Measurements from ENCODE around the gene CDC25C.

CDC25C gene

DNA sequence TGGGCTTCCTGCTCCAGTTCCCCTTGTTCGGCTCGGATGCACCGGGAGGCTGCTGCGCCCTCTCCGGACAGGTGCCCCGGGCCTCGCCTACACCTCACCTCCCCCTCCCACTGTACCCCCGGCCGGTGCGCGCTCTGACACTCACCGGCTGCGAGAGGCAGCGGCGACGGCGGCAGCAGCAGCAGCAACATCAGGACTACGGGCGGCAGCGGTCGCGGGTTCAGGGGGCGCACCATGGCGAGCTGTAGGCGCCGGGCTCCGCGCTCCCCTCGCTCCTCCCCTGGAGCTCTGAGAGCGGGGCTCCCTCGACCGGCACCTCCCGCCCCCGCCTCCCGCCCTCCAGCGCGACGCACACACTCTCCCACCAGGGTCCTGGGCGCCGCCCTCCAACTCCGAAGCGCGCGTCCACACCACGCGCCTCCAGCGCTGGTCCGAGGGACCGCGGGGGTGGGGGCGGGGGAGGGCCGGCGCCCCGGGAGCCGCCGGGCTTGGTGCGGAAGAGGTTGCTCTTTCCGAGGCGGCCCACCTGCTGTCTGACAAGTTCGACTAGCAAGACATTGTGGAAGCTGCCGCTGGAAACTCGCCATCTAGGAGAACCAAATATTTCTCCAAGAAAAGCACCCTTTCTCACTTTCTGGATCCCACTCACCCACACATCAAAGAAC lies 57.3 kb downstream of the CDC25C start, which contains the start of gene GFRA3:
TSS of gene GFRA3 (minus strand) at position 433 of the 665 bp plus-strand sequence. CDS start at position 236, 197 bp downstream.
- no peaks in the 10 kb centered on the region for H3K9me3 ChIP-seq (ENCODE audit: severe bottlenecking)
- peak within 1 kb of the TSS; percentile 35 for H3K4me3 ChIP-seq (ENCODE audit: low read depth, low read length)
- no peaks in the 10 kb centered on the region for H3K36me3 ChIP-seq
- H3K27me3 ChIP-seq (ENCODE audit: insufficient read depth, low read depth, severe bottlenecking): peaks cover 5% of the 10 kb centered on the region
- peak; percentile 10 for DNase-seq
- TF ChIP-seq, protein P1, sequence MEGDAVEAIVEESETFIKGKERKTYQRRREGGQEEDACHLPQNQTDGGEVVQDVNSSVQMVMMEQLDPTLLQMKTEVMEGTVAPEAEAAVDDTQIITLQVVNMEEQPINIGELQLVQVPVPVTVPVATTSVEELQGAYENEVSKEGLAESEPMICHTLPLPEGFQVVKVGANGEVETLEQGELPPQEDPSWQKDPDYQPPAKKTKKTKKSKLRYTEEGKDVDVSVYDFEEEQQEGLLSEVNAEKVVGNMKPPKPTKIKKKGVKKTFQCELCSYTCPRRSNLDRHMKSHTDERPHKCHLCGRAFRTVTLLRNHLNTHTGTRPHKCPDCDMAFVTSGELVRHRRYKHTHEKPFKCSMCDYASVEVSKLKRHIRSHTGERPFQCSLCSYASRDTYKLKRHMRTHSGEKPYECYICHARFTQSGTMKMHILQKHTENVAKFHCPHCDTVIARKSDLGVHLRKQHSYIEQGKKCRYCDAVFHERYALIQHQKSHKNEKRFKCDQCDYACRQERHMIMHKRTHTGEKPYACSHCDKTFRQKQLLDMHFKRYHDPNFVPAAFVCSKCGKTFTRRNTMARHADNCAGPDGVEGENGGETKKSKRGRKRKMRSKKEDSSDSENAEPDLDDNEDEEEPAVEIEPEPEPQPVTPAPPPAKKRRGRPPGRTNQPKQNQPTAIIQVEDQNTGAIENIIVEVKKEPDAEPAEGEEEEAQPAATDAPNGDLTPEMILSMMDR (IDR thresholded peaks at IDR 0.05; ENCODE audit: low read depth, low read length): no peak
- no peak within 1 kb of the TSS for H3K27ac ChIP-seq

DNA sequence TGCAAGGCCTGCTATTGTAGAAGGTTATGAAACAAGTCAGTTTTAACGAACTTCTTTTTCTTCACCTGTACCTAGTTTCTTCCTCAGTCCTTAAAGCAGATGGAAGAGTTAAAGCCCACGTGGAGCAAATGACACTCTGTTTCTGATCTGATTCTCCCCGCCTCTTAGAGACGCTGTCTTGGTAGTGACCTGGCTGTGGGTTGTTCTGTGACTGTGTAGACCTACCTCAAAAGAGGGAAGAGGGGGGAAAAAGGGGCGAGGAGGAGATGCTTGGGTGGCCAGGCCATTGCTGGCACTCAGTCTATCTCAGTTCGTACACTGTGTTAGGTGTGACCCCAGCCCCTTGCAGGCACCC lies 57.8 kb downstream of the CDC25C start:
- TF ChIP-seq, protein P1 (IDR thresholded peaks at IDR 0.05; ENCODE audit: low read depth, low read length): no peak
- no peak for DNase-seq
- H3K9me3 ChIP-seq (ENCODE audit: severe bottlenecking): no peaks in the 10 kb centered on the region
- no peaks in the 10 kb centered on the region for H3K36me3 ChIP-seq
- H3K4me3 ChIP-seq (ENCODE audit: low read depth, low read length): peak overlapping the region; percentile 35
- peaks cover 5% of the 10 kb centered on the region for H3K27me3 ChIP-seq (ENCODE audit: insufficient read depth, low read depth, severe bottlenecking)
- no peak overlapping the region for H3K27ac ChIP-seq

DNA sequence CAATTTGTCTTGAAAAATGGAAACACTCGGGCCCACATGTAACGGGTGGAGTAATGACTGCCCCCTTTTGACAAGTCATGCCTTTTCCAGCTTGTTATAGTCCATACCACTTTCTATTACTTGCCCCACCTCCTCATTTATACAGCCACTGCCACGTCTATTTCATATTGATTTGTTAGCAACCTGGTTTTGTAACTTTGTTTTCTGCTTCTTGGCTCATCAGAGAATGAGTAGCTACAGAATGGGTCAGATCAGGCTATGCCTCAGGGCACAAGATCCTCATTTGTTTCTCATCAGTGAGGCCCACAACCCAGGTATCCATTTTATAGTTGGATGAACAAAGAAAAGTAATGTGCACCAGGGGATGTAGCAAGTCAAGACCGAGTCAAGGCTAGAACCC lies 58.9 kb downstream of the CDC25C start:
- no peak overlapping the region for H3K27ac ChIP-seq
- TF ChIP-seq, protein P1 (IDR thresholded peaks at IDR 0.05; ENCODE audit: low read depth, low read length): no peak
- H3K4me3 ChIP-seq (ENCODE audit: low read depth, low read length): no peak overlapping the region
- no peaks in the 10 kb centered on the region for H3K9me3 ChIP-seq (ENCODE audit: severe bottlenecking)
- H3K36me3 ChIP-seq: no peaks in the 10 kb centered on the region
- DNase-seq: no peak
- peaks cover 5% of the 10 kb centered on the region for H3K27me3 ChIP-seq (ENCODE audit: insufficient read depth, low read depth, severe bottlenecking)

DNA sequence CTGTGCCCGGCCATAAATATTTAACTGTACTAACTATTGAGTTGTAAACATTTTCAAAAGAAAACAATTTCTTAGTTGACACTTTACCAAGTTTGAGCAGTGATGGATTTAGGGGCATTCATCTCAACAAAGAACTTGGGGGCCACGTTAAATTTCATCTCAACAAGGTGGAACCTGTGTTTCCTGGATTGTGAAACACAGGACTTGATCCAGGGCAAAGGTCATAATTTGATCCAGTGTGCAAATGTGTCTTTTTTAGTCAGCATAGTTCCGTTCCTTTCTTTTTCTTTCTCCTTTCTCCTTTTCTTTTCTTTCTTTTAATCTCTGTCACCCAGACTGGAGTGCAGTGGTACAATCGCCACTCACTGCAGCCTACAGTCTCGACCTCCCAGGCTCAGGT lies 60.3 kb downstream of the CDC25C start:
- H3K4me3 ChIP-seq (ENCODE audit: low read depth, low read length): no peak overlapping the region
- no peaks in the 10 kb centered on the region for H3K9me3 ChIP-seq (ENCODE audit: severe bottlenecking)
- no peak for DNase-seq
- peaks cover 5% of the 10 kb centered on the region for H3K27me3 ChIP-seq (ENCODE audit: insufficient read depth, low read depth, severe bottlenecking)
- no peaks in the 10 kb centered on the region for H3K36me3 ChIP-seq
- TF ChIP-seq, protein P1 (IDR thresholded peaks at IDR 0.05; ENCODE audit: low read depth, low read length): no peak
- H3K27ac ChIP-seq: no peak overlapping the region

DNA sequence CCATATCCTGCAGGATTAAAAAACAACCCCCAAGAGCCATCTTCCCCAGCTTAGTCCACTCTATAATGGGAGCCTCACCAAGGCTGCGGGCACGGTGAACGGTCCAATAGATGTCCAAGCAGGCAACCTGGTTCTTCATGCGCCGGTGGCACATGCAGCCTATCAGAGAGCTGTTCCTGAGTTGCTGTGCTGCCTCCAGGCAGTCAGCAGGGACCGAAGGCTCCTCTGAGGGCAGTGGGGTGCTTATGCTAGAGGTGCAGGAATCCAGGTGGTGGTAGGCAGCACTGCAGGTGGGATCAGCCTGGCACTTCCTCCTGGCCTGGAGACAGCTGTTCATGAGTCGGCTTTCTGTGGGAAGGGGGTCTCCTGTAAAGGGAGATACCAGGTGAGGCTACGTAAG lies 67.4 kb downstream of the CDC25C start:
- H3K27ac ChIP-seq: no peak overlapping the region
- TF ChIP-seq, protein P1 (IDR thresholded peaks at IDR 0.05; ENCODE audit: low read depth, low read length): no peak
- no peaks in the 10 kb centered on the region for H3K36me3 ChIP-seq
- H3K4me3 ChIP-seq (ENCODE audit: low read depth, low read length): no peak overlapping the region
- no peaks in the 10 kb centered on the region for H3K27me3 ChIP-seq (ENCODE audit: insufficient read depth, low read depth, severe bottlenecking)
- no peaks in the 10 kb centered on the region for H3K9me3 ChIP-seq (ENCODE audit: severe bottlenecking)
- no peak for DNase-seq

DNA sequence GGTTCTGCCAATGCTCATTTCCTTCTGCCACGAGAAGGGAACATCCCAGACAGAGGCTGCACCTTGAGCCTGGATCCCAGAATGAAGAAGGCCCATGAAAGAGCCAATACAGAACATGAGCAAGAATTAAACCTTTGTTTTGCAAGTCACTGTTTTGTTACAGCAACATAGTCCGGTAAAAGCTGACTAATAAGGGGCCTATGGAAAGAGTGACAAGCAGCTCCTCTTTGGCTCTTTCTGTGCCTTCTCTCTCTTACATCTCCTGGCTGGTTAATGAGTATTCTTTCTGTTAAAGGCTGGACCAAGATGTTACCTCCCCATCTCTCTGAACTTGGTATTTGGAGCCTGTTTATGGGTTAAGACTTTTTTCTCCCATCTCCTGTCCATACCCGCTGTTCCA lies 68.0 kb downstream of the CDC25C start:
- no peaks in the 10 kb centered on the region for H3K9me3 ChIP-seq (ENCODE audit: severe bottlenecking)
- no peak overlapping the region for H3K27ac ChIP-seq
- no peak for DNase-seq
- H3K4me3 ChIP-seq (ENCODE audit: low read depth, low read length): no peak overlapping the region
- no peaks in the 10 kb centered on the region for H3K27me3 ChIP-seq (ENCODE audit: insufficient read depth, low read depth, severe bottlenecking)
- TF ChIP-seq, protein P1 (IDR thresholded peaks at IDR 0.05; ENCODE audit: low read depth, low read length): no peak
- no peaks in the 10 kb centered on the region for H3K36me3 ChIP-seq
